NCI-H1105 treated with DMSO at 0.1 percent for 48 hours (cell line): ENCODE results near the gene ELOVL5.
"Not testable (repeated sequence)": the region's sequence is repeated elsewhere in the genome, so short reads cannot be mapped to it uniquely, and the experiment has no call there.

ENCODE experiments used
- DNase-seq: peaks from one replicate; lab custom pipeline; 2025; lab: John Stamatoyannopoulos, UW

The ELOVL5 gene

DNA sequence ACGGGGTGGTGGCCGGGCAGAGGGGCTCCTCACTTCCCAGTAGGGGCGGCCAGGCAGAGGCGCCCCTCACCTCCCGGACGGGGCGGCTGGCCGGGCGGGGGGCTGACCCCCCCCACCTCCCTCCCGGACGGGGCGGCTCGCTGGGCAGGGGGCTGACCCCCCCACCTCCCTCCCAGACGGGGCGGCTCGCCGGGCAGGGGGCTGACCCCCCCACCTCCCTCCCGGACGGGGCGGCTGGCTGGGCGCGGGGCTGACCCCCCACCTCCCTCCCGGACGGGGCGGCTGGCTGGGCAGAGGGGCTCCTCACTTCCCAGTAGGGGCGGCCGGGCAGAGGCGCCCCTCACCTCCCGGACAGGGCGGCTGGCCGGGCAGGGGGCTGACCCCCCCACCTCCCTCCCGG is 43.8 kb downstream of the ELOVL5 start:
- not testable (repeated sequence) for DNase-seq

- no peak for DNase-seq
These were observed 45.9 kb downstream of the ELOVL5 start for GRCh38 chr6:53302678-53303360.

DNA sequence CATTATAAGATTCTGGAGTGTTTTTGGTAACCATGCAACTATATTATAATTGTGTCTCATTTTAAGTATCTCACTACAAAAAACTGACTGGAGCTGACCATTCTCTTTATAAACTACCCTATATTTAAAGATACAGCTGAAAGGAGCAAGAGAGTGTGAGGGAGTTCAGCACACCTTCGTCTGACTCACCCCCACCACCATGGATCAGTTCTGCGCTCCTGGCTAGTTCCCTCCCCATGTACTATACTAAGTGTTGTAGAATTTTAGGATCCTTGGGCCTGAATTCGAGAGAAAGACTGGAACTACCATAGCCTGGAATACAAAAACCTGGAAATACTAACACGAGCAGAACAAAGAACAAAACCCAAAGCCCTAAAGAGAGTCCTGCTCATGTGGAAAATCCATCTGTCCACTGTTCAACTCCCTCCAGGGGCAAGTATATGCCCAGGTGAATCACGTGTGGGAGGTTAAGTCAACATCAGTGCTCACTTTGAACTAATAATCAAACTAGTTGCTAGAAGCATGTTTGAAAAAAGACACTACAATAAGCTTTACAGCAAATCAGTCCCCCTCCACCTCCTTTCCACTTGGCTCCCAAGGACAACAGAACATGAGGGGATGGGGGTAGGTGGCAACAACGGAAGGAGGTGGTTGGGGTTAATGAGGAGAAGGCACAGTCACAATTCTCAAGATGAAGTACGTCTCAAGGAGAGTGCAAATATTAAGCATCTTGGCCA is 46.8 kb downstream of the ELOVL5 start:
- DNase-seq: no peak

- no peak for DNase-seq
These were observed 47.8 kb downstream of the ELOVL5 start for GRCh38 chr6:53300656-53301551.

DNA sequence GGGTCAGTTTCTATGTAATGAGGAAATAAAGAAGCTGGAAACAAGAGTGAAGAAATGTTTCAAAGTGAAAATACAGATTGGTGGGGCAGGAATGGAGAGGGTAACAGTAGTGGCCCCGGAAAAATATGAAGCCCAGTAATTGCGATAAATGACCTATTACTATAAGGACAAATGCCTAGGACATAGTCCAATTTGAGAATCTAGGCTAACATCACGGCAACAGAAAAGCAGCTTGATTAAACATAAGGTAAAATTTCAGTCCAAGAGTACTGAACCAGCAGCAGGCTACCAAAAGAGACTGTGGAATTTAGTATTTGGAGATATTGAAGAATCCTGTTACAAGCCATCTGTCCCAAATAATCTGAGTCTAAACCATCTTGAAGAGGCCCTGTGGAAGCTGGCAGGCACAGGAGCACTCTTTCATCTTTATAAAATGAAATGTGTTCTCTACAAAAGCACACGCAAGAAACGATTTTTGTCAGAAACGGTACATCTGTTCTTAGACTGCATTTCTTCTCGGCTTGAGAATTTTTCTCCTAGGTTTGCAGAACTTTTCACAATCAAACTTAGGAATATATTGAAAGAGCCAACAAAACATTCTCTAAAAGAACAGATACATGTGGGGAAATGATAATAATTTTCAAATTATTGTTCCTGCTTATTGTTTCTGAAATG is 49.3 kb downstream of the ELOVL5 start:
- DNase-seq: no peak

GRCh38 chr6:53297004-53297403 is 51.7 kb downstream of the ELOVL5 start:
- DNase-seq: no peak

GRCh38 chr6:53295176-53295575 is 53.6 kb downstream of the ELOVL5 start:
- DNase-seq: no peak

GRCh38 chr6:53294611-53295010 is 54.1 kb downstream of the ELOVL5 start:
- DNase-seq: no peak

DNA sequence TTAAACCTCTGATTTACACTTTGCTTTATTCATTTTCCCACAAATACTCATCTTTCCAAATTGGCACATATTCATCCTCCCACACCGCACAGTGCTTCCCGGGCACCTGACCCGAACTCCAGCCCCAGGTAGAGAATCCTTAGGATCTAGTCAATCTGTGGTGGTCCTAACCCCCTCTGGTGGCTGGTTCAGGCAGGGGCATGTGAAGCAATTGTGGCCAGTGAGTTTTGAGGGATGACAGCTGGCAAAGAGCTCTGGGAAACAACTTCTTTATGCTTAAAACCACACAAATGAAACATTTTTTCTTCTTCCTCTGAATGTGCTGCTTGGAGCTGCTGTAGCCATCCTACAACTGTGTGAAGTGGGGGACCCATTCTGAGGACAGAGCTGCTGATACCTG is 54.7 kb downstream of the ELOVL5 start:
- DNase-seq: peak; percentile 15

GRCh38 chr6:53293691-53294090 is 55.1 kb downstream of the ELOVL5 start:
- no peak for DNase-seq

GRCh38 chr6:53290537-53291510 is 57.9 kb downstream of the ELOVL5 start:
- no peak for DNase-seq

DNA sequence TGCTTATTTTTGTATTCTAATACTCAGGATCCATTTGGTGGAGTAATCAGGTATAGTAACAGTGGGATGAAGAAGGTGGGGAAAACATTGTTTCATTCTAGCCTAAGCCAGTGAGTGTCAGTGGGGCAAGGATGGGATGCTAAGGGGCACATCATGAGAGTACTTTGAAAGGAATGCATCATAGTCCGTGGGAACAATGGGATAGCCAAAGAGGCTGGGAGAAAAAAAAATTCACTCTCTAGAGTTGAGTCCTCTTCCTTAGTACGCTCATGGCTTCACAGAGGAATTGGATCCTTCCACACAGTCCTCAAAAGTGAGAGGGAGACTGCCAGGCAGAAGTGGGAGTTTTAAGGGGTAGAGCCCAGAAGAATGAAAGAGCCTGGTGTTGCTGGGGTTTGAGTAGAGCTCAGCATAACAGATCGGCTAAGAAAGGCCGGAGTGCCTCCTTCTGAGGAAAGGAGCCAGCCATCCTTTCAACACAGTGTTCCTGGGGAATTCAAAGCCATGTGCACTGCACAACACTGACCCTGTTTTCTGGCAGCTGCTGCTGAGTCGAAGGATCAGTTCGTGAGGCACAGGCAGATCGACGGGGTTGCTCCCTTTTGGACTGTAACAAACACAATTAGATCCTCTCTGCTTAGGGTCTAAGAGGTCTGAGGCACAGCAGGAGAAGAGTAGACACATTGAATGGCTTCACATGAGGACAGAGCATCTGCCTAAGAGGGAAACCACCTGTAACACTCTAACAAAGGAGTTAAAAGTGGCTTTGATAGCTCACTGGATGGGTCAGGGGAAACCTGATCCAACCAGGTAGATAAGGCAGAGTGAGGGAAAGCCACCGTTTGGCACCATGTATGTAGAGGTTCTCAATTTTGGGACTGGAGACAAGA is 61.2 kb downstream of the ELOVL5 start:
- no peak for DNase-seq

GRCh38 chr6:53284901-53285300 is 63.8 kb downstream of the ELOVL5 start:
- DNase-seq: no peak

GRCh38 chr6:53282741-53283140 is 66.0 kb downstream of the ELOVL5 start:
- no peak for DNase-seq

DNA sequence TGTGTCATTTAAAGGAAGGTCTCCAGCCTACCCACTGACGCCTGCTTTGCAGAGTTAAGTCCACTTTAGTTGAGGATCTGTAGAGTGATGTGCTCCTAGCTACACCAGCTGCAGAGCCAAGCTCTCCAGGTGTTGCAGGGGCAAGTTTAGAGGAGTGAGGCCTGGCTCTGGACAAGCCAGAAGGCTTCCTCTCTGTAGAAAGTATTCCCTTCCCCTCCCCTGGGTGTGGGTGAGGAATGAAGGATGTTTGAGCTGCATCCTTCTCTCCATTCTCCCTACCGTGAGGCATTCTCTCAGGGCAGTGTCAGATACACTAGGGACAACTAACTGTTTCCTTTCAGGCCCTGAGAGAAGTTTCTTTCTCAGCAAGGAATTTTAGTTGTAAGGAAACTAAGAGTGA is 66.5 kb downstream of the ELOVL5 start:
- no peak for DNase-seq

GRCh38 chr6:53281518-53282215 is 67.1 kb downstream of the ELOVL5 start:
- DNase-seq: no peak

GRCh38 chr6:53280207-53280606 is 68.5 kb downstream of the ELOVL5 start:
- DNase-seq: no peak

DNA sequence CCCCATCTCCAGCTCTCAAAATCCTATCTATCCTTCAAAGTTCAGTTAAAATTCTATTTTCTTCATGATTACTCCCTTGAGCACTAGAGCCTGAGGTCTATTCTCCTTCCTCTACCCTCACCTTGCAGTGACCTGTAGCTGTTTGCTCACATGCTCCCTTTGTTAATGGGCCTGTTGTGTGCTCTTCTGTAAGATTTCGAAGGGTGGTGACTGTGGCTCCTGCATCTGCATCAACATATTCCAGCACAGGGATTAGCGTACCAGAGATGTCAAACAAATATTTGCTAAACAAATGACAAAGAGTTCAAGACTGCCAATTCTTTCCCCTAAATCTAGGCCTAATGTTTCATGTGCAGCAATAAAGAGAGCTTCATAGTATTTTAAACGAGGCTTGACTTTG is 69.5 kb downstream of the ELOVL5 start:
- DNase-seq: no peak

GRCh38 chr6:53273370-53273769 is 75.4 kb downstream of the ELOVL5 start:
- DNase-seq: no peak
